Measurements from ENCODE around the gene CCDC33.

DNA sequence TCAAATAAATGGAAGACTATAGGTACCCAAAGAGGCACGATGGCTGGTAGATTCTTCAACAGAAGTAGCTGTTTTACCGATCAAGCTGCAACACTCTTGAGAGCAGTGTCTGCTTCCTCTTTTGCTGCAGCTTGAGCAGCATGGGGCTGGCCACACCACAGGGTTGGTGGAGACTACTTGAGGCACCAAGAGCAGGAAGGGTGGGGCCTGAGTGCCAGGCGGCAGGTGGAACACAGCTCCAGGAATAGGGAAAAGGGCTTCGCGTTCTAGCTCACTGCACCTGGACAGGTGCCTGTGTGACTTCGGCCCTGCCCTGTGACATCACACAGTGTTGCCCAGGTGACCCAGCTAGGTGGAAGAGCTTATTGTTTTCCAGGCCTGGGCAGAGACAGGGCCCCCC is at the start of gene CCDC33:
- TF ChIP-seq, protein P1, sequence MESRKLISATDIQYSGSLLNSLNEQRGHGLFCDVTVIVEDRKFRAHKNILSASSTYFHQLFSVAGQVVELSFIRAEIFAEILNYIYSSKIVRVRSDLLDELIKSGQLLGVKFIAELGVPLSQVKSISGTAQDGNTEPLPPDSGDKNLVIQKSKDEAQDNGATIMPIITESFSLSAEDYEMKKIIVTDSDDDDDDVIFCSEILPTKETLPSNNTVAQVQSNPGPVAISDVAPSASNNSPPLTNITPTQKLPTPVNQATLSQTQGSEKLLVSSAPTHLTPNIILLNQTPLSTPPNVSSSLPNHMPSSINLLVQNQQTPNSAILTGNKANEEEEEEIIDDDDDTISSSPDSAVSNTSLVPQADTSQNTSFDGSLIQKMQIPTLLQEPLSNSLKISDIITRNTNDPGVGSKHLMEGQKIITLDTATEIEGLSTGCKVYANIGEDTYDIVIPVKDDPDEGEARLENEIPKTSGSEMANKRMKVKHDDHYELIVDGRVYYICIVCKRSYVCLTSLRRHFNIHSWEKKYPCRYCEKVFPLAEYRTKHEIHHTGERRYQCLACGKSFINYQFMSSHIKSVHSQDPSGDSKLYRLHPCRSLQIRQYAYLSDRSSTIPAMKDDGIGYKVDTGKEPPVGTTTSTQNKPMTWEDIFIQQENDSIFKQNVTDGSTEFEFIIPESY (IDR thresholded peaks at IDR 0.05; ENCODE audit: extremely low read depth, insufficient replicate concordance, low read length), result no peak
- TF ChIP-seq POLR2AphosphoS5 (IDR thresholded peaks at IDR 0.05; ENCODE audit: low read depth, low read length) (no peak), SIN3A (IDR thresholded peaks at IDR 0.05; ENCODE audit: low read depth) (no peak), EZH2 (IDR thresholded peaks at IDR 0.05) (no peak), EGR1 (IDR thresholded peaks at IDR 0.05; ENCODE audit: low read depth) (no peak), POLR2A (IDR thresholded peaks at IDR 0.05; ENCODE audit: borderline replicate concordance, extremely low read depth, insufficient read depth, insufficient read length) (no peak)
- TF ChIP-seq, protein P2, sequence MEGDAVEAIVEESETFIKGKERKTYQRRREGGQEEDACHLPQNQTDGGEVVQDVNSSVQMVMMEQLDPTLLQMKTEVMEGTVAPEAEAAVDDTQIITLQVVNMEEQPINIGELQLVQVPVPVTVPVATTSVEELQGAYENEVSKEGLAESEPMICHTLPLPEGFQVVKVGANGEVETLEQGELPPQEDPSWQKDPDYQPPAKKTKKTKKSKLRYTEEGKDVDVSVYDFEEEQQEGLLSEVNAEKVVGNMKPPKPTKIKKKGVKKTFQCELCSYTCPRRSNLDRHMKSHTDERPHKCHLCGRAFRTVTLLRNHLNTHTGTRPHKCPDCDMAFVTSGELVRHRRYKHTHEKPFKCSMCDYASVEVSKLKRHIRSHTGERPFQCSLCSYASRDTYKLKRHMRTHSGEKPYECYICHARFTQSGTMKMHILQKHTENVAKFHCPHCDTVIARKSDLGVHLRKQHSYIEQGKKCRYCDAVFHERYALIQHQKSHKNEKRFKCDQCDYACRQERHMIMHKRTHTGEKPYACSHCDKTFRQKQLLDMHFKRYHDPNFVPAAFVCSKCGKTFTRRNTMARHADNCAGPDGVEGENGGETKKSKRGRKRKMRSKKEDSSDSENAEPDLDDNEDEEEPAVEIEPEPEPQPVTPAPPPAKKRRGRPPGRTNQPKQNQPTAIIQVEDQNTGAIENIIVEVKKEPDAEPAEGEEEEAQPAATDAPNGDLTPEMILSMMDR (IDR thresholded peaks at IDR 0.05 in 2 of 3, conservative IDR thresholded peaks at IDR 0.05 in 1 of 3; ENCODE audit: borderline replicate concordance in 1 of 3, insufficient read depth in 1 of 3, low read depth in 2 of 3, low read length in 2 of 3), result no peak
- TF ChIP-seq, protein P3, sequence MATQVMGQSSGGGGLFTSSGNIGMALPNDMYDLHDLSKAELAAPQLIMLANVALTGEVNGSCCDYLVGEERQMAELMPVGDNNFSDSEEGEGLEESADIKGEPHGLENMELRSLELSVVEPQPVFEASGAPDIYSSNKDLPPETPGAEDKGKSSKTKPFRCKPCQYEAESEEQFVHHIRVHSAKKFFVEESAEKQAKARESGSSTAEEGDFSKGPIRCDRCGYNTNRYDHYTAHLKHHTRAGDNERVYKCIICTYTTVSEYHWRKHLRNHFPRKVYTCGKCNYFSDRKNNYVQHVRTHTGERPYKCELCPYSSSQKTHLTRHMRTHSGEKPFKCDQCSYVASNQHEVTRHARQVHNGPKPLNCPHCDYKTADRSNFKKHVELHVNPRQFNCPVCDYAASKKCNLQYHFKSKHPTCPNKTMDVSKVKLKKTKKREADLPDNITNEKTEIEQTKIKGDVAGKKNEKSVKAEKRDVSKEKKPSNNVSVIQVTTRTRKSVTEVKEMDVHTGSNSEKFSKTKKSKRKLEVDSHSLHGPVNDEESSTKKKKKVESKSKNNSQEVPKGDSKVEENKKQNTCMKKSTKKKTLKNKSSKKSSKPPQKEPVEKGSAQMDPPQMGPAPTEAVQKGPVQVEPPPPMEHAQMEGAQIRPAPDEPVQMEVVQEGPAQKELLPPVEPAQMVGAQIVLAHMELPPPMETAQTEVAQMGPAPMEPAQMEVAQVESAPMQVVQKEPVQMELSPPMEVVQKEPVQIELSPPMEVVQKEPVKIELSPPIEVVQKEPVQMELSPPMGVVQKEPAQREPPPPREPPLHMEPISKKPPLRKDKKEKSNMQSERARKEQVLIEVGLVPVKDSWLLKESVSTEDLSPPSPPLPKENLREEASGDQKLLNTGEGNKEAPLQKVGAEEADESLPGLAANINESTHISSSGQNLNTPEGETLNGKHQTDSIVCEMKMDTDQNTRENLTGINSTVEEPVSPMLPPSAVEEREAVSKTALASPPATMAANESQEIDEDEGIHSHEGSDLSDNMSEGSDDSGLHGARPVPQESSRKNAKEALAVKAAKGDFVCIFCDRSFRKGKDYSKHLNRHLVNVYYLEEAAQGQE (IDR thresholded peaks at IDR 0.05; ENCODE audit: low read depth), result no peak
- TF ChIP-seq, protein P4, sequence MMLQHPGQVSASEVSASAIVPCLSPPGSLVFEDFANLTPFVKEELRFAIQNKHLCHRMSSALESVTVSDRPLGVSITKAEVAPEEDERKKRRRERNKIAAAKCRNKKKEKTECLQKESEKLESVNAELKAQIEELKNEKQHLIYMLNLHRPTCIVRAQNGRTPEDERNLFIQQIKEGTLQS (IDR thresholded peaks at IDR 0.05), result no peak

Measured in HCT116 (cell line).